ENCODE data around the gene TKTL1.

DNA sequence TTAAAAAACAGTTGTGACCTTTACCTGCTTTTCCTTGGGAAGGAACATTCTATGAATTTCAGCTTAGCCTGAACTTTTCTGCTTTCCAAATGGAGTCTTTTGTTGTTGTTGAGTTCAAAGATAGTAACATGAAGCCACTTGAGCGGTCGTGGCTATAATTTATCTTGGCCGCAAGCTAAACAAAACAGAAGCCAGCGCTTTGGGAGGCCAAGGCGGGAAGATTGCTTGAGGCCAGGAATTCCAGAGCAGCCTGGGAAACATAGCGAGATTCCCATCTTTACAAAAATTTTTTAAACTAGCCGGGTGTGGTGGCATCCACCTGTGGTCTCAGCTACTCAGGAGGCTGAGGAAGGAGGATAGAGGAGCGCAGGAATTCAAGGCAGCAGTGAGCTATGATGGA is 29.9 kb downstream of the TKTL1 start:
- TF ChIP-seq, protein P1, sequence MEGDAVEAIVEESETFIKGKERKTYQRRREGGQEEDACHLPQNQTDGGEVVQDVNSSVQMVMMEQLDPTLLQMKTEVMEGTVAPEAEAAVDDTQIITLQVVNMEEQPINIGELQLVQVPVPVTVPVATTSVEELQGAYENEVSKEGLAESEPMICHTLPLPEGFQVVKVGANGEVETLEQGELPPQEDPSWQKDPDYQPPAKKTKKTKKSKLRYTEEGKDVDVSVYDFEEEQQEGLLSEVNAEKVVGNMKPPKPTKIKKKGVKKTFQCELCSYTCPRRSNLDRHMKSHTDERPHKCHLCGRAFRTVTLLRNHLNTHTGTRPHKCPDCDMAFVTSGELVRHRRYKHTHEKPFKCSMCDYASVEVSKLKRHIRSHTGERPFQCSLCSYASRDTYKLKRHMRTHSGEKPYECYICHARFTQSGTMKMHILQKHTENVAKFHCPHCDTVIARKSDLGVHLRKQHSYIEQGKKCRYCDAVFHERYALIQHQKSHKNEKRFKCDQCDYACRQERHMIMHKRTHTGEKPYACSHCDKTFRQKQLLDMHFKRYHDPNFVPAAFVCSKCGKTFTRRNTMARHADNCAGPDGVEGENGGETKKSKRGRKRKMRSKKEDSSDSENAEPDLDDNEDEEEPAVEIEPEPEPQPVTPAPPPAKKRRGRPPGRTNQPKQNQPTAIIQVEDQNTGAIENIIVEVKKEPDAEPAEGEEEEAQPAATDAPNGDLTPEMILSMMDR (conservative IDR thresholded peaks at IDR 0.05; ENCODE audit: low read length): no peak
- no peak for TF ChIP-seq EZH2phosphoT487 (IDR thresholded peaks at IDR 0.05; ENCODE audit: borderline replicate concordance)
